HL-60/S4 treated with phorbol 12-myristate 13-acetate at 8.2 ng/mL for 4 days and 3 days (cell line): ENCODE measurements around the gene ADAM10.

Experiments
- in situ Hi-C: fragments of 300-500 bp; cut with MboI; formaldehyde crosslinking; loops from 2 replicates; pipeline ENCODE4 v1.15.0; 2022; ENCODE audit warnings: low sequenced_read_pairs

The ADAM10 gene

GRCh38 chr15:58749532-58750337 is at the start of gene ADAM10:
Gene ADAM10 (minus strand): TSS chr15:58749707. CDS start chr15:58749534, 173 bp downstream.
- in situ Hi-C loops = loop anchor here (25.0 kb wide), 1 partner anchor 512 kb away; no protein-coding TSS in a partner anchor

- in situ Hi-C loops = no loop called here
These were observed 48.0 kb upstream of the ADAM10 start for GRCh38 chr15:58797505-58797904.

- in situ Hi-C loops = no loop called here
These were observed 46.3 kb upstream of the ADAM10 start for GRCh38 chr15:58795825-58796224.

GRCh38 chr15:58793862-58794261 is 44.4 kb upstream of the ADAM10 start:
- in situ Hi-C loops = no loop called here

GRCh38 chr15:58788056-58788710 is 38.7 kb upstream of the ADAM10 start:
- in situ Hi-C loops = no loop called here

GRCh38 chr15:58785355-58785754 is 35.8 kb upstream of the ADAM10 start:
- in situ Hi-C loops = no loop called here

GRCh38 chr15:58779554-58779953 is 30.0 kb upstream of the ADAM10 start:
- in situ Hi-C loops = no loop called here

- in situ Hi-C loops = no loop called here
These were observed 27.6 kb upstream of the ADAM10 start for GRCh38 chr15:58777107-58777506.

GRCh38 chr15:58775402-58775801 is 25.9 kb upstream of the ADAM10 start:
- in situ Hi-C loops = no loop called here

- in situ Hi-C loops = loop anchor here (25.0 kb wide), 1 partner anchor 536 kb away; no protein-coding TSS in a partner anchor
These were observed 23.5 kb upstream of the ADAM10 start for GRCh38 chr15:58773024-58773423.

- in situ Hi-C loops = loop anchor here (25.0 kb wide), 1 partner anchor 534 kb away; no protein-coding TSS in a partner anchor
These were observed 22.2 kb upstream of the ADAM10 start for GRCh38 chr15:58771621-58772250.

- in situ Hi-C loops = loop anchor here (25.0 kb wide), 1 partner anchor 534 kb away; no protein-coding TSS in a partner anchor
These were observed 21.5 kb upstream of the ADAM10 start, which contains the start of gene MINDY2 for GRCh38 chr15:58770857-58771620. Gene MINDY2 (plus strand): TSS chr15:58771302. CDS start chr15:58771396, 94 bp downstream.

GRCh38 chr15:58770519-58770856 is 21.0 kb upstream of the ADAM10 start:
- in situ Hi-C loops = loop anchor here (25.0 kb wide), 1 partner anchor 533 kb away; no protein-coding TSS in a partner anchor

GRCh38 chr15:58768601-58769004 is 19.1 kb upstream of the ADAM10 start:
- in situ Hi-C loops = loop anchor here (25.0 kb wide), 1 partner anchor 531 kb away; no protein-coding TSS in a partner anchor

GRCh38 chr15:58766290-58766689 is 16.8 kb upstream of the ADAM10 start:
- in situ Hi-C loops = loop anchor here (25.0 kb wide), 1 partner anchor 529 kb away; no protein-coding TSS in a partner anchor

- in situ Hi-C loops = loop anchor here (25.0 kb wide), 1 partner anchor 527 kb away; no protein-coding TSS in a partner anchor
These were observed 15.0 kb upstream of the ADAM10 start for GRCh38 chr15:58764468-58764867.

- in situ Hi-C loops = loop anchor here (25.0 kb wide), 1 partner anchor 525 kb away; no protein-coding TSS in a partner anchor
These were observed 13.2 kb upstream of the ADAM10 start for GRCh38 chr15:58762731-58763130.

GRCh38 chr15:58762285-58762684 is 12.8 kb upstream of the ADAM10 start:
- in situ Hi-C loops = loop anchor here (25.0 kb wide), 1 partner anchor 525 kb away; no protein-coding TSS in a partner anchor

- in situ Hi-C loops = loop anchor here (25.0 kb wide), 1 partner anchor 524 kb away; no protein-coding TSS in a partner anchor
These were observed 11.5 kb upstream of the ADAM10 start for GRCh38 chr15:58761010-58761388.

- in situ Hi-C loops = loop anchor here (25.0 kb wide), 1 partner anchor 523 kb away; no protein-coding TSS in a partner anchor
These were observed 11.0 kb upstream of the ADAM10 start for GRCh38 chr15:58760385-58761009.
